HepG2 (cell line): Measurements from ENCODE around the gene RHOBTB3. TPM values are rescaled to one million over a fixed set of nuclear protein-coding genes. Genes with fewer than 3 reads are reported as not detected.

ENCODE experiments used
- BHLHE40 ChIP-seq: IDR thresholded peaks from 2 replicates; pipeline ENCODE4 v1.6.1; 2011; ENCODE audit warnings: low read length, improper control_type of control experiment
- CREB3 ChIP-seq: sonication (generic); formaldehyde crosslinking; IDR thresholded peaks from 2 replicates; pipeline ENCODE4 v1.5.0; 2020; ENCODE audit warnings: missing genetic modification reagents
- KDM5A ChIP-seq: fragments of 200-600 bp; sonication (generic); IDR thresholded peaks from 2 replicates; pipeline ENCODE4 v1.7.0; 2018; ENCODE audit warnings: antibody characterized with exemption, mild to moderate bottlenecking, low read length, borderline replicate concordance
- KMT2B ChIP-seq: IDR thresholded peaks from 2 replicates; pipeline ENCODE4 v1.6.1; 2016; ENCODE audit warnings: missing genetic modification reagents, missing compliant biosample characterization
- MED1 ChIP-seq: sonication (generic); formaldehyde crosslinking; IDR thresholded peaks from 2 replicates; pipeline ENCODE4 v1.4.0; 2020; ENCODE audit warnings: missing genetic modification reagents
- SALL1 ChIP-seq: sonication (generic); formaldehyde crosslinking; IDR thresholded peaks from 2 replicates; pipeline ENCODE4 v1.8.0; 2022; ENCODE audit warnings: mild to moderate bottlenecking, missing genetic modification reagents
- SOX6 ChIP-seq, 2 experiments: fragments of 450-650 bp in 1 of 2; sonication (generic) in 1 of 2; formaldehyde crosslinking in 1 of 2; IDR thresholded peaks; 2 replicates each; pipeline versions ENCODE4 v1.4.0 to v1.6.1; 2017 to 2020; ENCODE audit warnings: antibody characterized with exemption in 1 of 2, mild to moderate bottlenecking in 1 of 2, missing genetic modification reagents in 1 of 2
- THAP8 ChIP-seq: sonication (generic); formaldehyde crosslinking; IDR thresholded peaks from 2 replicates; pipeline ENCODE4 v1.5.1; 2020; ENCODE audit warnings: missing genetic modification reagents, mild to moderate bottlenecking, borderline replicate concordance
- ZNF143 ChIP-seq: sonication (generic); formaldehyde crosslinking; IDR thresholded peaks from 2 replicates; pipeline ENCODE4 v1.4.0; 2020; ENCODE audit warnings: missing genetic modification reagents
- ZNF17 ChIP-seq: sonication (generic); formaldehyde crosslinking; IDR thresholded peaks from 2 replicates; pipeline ENCODE4 v1.5.0; 2020; ENCODE audit warnings: mild to moderate bottlenecking, missing genetic modification reagents
- ZNF33A ChIP-seq: sonication (generic); formaldehyde crosslinking; IDR thresholded peaks from 2 replicates; pipeline ENCODE4 v1.5.1; 2020; ENCODE audit warnings: missing genetic modification reagents, mild to moderate bottlenecking, moderate library complexity, borderline replicate concordance
- ZNF670 ChIP-seq: sonication (generic); formaldehyde crosslinking; IDR thresholded peaks from 2 replicates; pipeline ENCODE4 v1.8.0; 2022; ENCODE audit warnings: mild to moderate bottlenecking, missing genetic modification reagents, borderline replicate concordance
- ZNF761 ChIP-seq: sonication (generic); formaldehyde crosslinking; conservative IDR thresholded peaks from 2 replicates; pipeline ENCODE4 v1.4.0; 2020; ENCODE audit warnings: mild to moderate bottlenecking, missing genetic modification reagents
- ZNF784 ChIP-seq: sonication (generic); formaldehyde crosslinking; IDR thresholded peaks from 2 replicates; pipeline ENCODE4 v1.5.1; 2020; ENCODE audit warnings: missing genetic modification reagents, mild to moderate bottlenecking, borderline replicate concordance
- ZNF891 ChIP-seq: sonication (generic); formaldehyde crosslinking; IDR thresholded peaks from 2 replicates; pipeline ENCODE4 v1.5.0; 2020; ENCODE audit warnings: mild to moderate bottlenecking, missing genetic modification reagents
- polyA plus RNA-seq, 8 experiments: library from polyadenylated mRNA; depleted of rRNA in 3 of 8; stranded (reverse) in 7 of 8; unstranded in 1 of 8; fragments of >200 nt; fragmentation: Illumina TruSeq in 4 of 8; extraction: Trizol in 4 of 8; gene quantifications; 2 replicates each; pipeline versions ENCODE4 v1.2.1 to v1.2.3, GENCODE V29; 2011 to 2016; ENCODE audit warnings: low read depth in 4 of 8, missing spikeins in 1 of 8, mixed read lengths in 1 of 8; ENCODE audit not compliant: insufficient read depth in 1 of 8
- total RNA-seq, 5 experiments: library from RNA; depleted of rRNA; stranded (reverse); fragments of >200 nt; fragmentation: Illumina TruSeq; extraction: Trizol; gene quantifications; 2 replicates each; pipeline ENCODE4 v1.2.3, GENCODE V29; 2016; ENCODE audit warnings: low read depth in 1 of 5
- TF ChIP-seq, protein P1 (sequence below): sonication (generic); formaldehyde crosslinking; IDR thresholded peaks from 2 replicates; pipeline ENCODE4 v1.4.0; 2020; ENCODE audit warnings: low read depth, mild to moderate bottlenecking, missing genetic modification reagents
- TF ChIP-seq, protein P2 (sequence below), 2 experiments: IDR thresholded peaks; 2 replicates each; pipeline ENCODE4 v1.6.1; 2011 to 2012; ENCODE audit warnings: low read length in 2 of 2, borderline replicate concordance in 1 of 2, low read depth in 1 of 2, mild to moderate bottlenecking in 1 of 2, moderate library complexity in 1 of 2
- TF ChIP-seq, protein P3 (sequence below): sonication (generic); formaldehyde crosslinking; IDR thresholded peaks from 2 replicates; pipeline ENCODE4 v1.4.0; 2020; ENCODE audit warnings: low read depth, mild to moderate bottlenecking, missing genetic modification reagents
- TF ChIP-seq, protein P4 (sequence below): sonication (generic); formaldehyde crosslinking; IDR thresholded peaks from 2 replicates; pipeline ENCODE4 v1.4.0; 2020; ENCODE audit warnings: missing genetic modification reagents

RHOBTB3 gene
- total and polyA plus RNA-seq, 2 of the 13 experiments (the other 11 are each of a cell fraction or from before 2014, with no cell fraction given): 31.6 to 35.4 TPM

GRCh38 chr5:95822542-95823181 lies 91.5 kb downstream of the RHOBTB3 start, which contains the start of gene GLRX (continued):
- no peak for TF ChIP-seq ZNF784
- no peak for TF ChIP-seq ZNF891 (CRISPR knock-in tag)
- peak; percentile 54; the same call in 1 of the 2 replicates for TF ChIP-seq MED1 (CRISPR knock-in tag)
- no peak for TF ChIP-seq THAP8 (CRISPR knock-in tag)
- TF ChIP-seq, protein P1, sequence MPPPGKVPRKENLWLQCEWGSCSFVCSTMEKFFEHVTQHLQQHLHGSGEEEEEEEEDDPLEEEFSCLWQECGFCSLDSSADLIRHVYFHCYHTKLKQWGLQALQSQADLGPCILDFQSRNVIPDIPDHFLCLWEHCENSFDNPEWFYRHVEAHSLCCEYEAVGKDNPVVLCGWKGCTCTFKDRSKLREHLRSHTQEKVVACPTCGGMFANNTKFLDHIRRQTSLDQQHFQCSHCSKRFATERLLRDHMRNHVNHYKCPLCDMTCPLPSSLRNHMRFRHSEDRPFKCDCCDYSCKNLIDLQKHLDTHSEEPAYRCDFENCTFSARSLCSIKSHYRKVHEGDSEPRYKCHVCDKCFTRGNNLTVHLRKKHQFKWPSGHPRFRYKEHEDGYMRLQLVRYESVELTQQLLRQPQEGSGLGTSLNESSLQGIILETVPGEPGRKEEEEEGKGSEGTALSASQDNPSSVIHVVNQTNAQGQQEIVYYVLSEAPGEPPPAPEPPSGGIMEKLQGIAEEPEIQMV (CRISPR knock-in tag): no peak
- TF ChIP-seq, protein P2, sequence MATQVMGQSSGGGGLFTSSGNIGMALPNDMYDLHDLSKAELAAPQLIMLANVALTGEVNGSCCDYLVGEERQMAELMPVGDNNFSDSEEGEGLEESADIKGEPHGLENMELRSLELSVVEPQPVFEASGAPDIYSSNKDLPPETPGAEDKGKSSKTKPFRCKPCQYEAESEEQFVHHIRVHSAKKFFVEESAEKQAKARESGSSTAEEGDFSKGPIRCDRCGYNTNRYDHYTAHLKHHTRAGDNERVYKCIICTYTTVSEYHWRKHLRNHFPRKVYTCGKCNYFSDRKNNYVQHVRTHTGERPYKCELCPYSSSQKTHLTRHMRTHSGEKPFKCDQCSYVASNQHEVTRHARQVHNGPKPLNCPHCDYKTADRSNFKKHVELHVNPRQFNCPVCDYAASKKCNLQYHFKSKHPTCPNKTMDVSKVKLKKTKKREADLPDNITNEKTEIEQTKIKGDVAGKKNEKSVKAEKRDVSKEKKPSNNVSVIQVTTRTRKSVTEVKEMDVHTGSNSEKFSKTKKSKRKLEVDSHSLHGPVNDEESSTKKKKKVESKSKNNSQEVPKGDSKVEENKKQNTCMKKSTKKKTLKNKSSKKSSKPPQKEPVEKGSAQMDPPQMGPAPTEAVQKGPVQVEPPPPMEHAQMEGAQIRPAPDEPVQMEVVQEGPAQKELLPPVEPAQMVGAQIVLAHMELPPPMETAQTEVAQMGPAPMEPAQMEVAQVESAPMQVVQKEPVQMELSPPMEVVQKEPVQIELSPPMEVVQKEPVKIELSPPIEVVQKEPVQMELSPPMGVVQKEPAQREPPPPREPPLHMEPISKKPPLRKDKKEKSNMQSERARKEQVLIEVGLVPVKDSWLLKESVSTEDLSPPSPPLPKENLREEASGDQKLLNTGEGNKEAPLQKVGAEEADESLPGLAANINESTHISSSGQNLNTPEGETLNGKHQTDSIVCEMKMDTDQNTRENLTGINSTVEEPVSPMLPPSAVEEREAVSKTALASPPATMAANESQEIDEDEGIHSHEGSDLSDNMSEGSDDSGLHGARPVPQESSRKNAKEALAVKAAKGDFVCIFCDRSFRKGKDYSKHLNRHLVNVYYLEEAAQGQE (IDR thresholded peaks at IDR 0.05; ENCODE audit: borderline replicate concordance in 1 of 2, low read depth in 1 of 2, low read length in 2 of 2): peak in 1 of 2 experiments; percentile 58; a peak in 1 of 4 replicates
- no peak for TF ChIP-seq CREB3
- TF ChIP-seq, protein P3, sequence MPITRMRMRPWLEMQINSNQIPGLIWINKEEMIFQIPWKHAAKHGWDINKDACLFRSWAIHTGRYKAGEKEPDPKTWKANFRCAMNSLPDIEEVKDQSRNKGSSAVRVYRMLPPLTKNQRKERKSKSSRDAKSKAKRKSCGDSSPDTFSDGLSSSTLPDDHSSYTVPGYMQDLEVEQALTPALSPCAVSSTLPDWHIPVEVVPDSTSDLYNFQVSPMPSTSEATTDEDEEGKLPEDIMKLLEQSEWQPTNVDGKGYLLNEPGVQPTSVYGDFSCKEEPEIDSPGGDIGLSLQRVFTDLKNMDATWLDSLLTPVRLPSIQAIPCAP (CRISPR knock-in tag): no peak
- 0 out of 2 replicates have a peak, but pooled peaks have one; percentile 25 for TF ChIP-seq KDM5A
- peak; percentile 50; the same call in 1 of the 2 replicates for TF ChIP-seq SALL1 (CRISPR knock-in tag)
- no peak for TF ChIP-seq BHLHE40
- TF ChIP-seq ZNF143 (CRISPR knock-in tag): no peak
- no peak for TF ChIP-seq ZNF670 (CRISPR knock-in tag)
- no peak for TF ChIP-seq ZNF17 (CRISPR knock-in tag)
- no peak for TF ChIP-seq ZNF761 (CRISPR knock-in tag)
- TF ChIP-seq SOX6 (IDR thresholded peaks at IDR 0.05): no peak
- 0 out of 2 replicates have a peak, but pooled peaks have one; percentile 41 for TF ChIP-seq SOX6 (CRISPR knock-in tag; IDR thresholded peaks at IDR 0.05)
- TF ChIP-seq, protein P4, sequence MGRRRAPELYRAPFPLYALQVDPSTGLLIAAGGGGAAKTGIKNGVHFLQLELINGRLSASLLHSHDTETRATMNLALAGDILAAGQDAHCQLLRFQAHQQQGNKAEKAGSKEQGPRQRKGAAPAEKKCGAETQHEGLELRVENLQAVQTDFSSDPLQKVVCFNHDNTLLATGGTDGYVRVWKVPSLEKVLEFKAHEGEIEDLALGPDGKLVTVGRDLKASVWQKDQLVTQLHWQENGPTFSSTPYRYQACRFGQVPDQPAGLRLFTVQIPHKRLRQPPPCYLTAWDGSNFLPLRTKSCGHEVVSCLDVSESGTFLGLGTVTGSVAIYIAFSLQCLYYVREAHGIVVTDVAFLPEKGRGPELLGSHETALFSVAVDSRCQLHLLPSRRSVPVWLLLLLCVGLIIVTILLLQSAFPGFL (CRISPR knock-in tag): no peak
- peak; percentile 57; the same call in 1 of the 2 replicates for TF ChIP-seq KMT2B (CRISPR knock-in tag)
- no peak for TF ChIP-seq ZNF33A (CRISPR knock-in tag)
